ENCODE results near the gene AQP5.

Gene AQP5

GRCh38 chr12:49930515-49931288 is 31.0 kb upstream of the AQP5 start:
- DNase-seq (ENCODE audit: extremely low spot score, insufficient read length, low read depth) (no peak), FAIRE-seq (no peak)

GRCh38 chr12:49932023-49932422 is 29.6 kb upstream of the AQP5 start:
- DNase-seq (ENCODE audit: extremely low spot score, insufficient read length, low read depth), result no peak
- no peak for FAIRE-seq

GRCh38 chr12:49932533-49933130 is 29.0 kb upstream of the AQP5 start:
- no peak for FAIRE-seq
- DNase-seq (ENCODE audit: extremely low spot score, insufficient read length, low read depth), result no peak

GRCh38 chr12:49933796-49934195 is 27.9 kb upstream of the AQP5 start:
- FAIRE-seq (no peak), DNase-seq (ENCODE audit: extremely low spot score, insufficient read length, low read depth) (no peak)

- FAIRE-seq, result no peak
These were observed 27.2 kb upstream of the AQP5 start for GRCh38 chr12:49934505-49934904.

GRCh38 chr12:49936925-49937324 is 24.7 kb upstream of the AQP5 start:
- DNase-seq (ENCODE audit: extremely low spot score, insufficient read length, low read depth) (no peak), FAIRE-seq (no peak)

More at GRCh38 chr12:49934505-49934904, 27.2 kb upstream of the AQP5 start:
- DNase-seq (ENCODE audit: extremely low spot score, insufficient read length, low read depth), result no peak

- FAIRE-seq (no peak), DNase-seq (ENCODE audit: extremely low spot score, insufficient read length, low read depth) (no peak)
These were observed 23.9 kb upstream of the AQP5 start for GRCh38 chr12:49937639-49938300.

GRCh38 chr12:49939307-49939706 is 22.4 kb upstream of the AQP5 start:
- FAIRE-seq, result no peak
- no peak for DNase-seq (ENCODE audit: extremely low spot score, insufficient read length, low read depth)

- FAIRE-seq, result no peak
- no peak for DNase-seq (ENCODE audit: extremely low spot score, insufficient read length, low read depth)
These were observed 22.0 kb upstream of the AQP5 start for GRCh38 chr12:49939707-49940106.

GRCh38 chr12:49941556-49942511 is 19.8 kb upstream of the AQP5 start:
- DNase-seq (ENCODE audit: extremely low spot score, insufficient read length, low read depth), result no peak
- no peak for FAIRE-seq

- FAIRE-seq, result no peak
- DNase-seq (ENCODE audit: extremely low spot score, insufficient read length, low read depth), result no peak
These were observed 19.2 kb upstream of the AQP5 start for GRCh38 chr12:49942512-49942893.

- no peak for DNase-seq (ENCODE audit: extremely low spot score, insufficient read length, low read depth)
- no peak for FAIRE-seq
These were observed 18.6 kb upstream of the AQP5 start for GRCh38 chr12:49942921-49943624.

GRCh38 chr12:49943625-49943960 is 18.1 kb upstream of the AQP5 start:
- no peak for FAIRE-seq
- DNase-seq (ENCODE audit: extremely low spot score, insufficient read length, low read depth), result no peak

- FAIRE-seq (no peak), DNase-seq (ENCODE audit: extremely low spot score, insufficient read length, low read depth) (no peak)
These were observed 17.6 kb upstream of the AQP5 start for GRCh38 chr12:49944046-49944445.

- no peak for FAIRE-seq
These were observed 17.0 kb upstream of the AQP5 start for GRCh38 chr12:49944718-49945117.

GRCh38 chr12:49945394-49946080 is 16.1 kb upstream of the AQP5 start:
- DNase-seq (ENCODE audit: extremely low spot score, insufficient read length, low read depth) (peak; percentile 72), FAIRE-seq (peak; percentile 85)

More at GRCh38 chr12:49944718-49945117, 17.0 kb upstream of the AQP5 start:
- DNase-seq (ENCODE audit: extremely low spot score, insufficient read length, low read depth), result no peak

- FAIRE-seq (no peak), DNase-seq (ENCODE audit: extremely low spot score, insufficient read length, low read depth) (no peak)
These were observed 15.6 kb upstream of the AQP5 start for GRCh38 chr12:49946086-49946485.

- FAIRE-seq, result no peak
- no peak for DNase-seq (ENCODE audit: extremely low spot score, insufficient read length, low read depth)
These were observed 15.2 kb upstream of the AQP5 start for GRCh38 chr12:49946497-49946896.

GRCh38 chr12:49947593-49948226 is 14.0 kb upstream of the AQP5 start:
- FAIRE-seq (no peak), DNase-seq (ENCODE audit: extremely low spot score, insufficient read length, low read depth) (no peak)
